PFSK-1 (cell line): Measurements from ENCODE around the gene OR4D2.

Experiments
- POLR2AphosphoS5 ChIP-seq: IDR thresholded peaks from 2 replicates; pipeline ENCODE4 v1.6.1; 2012; ENCODE audit warnings: low read depth, mild to moderate bottlenecking, control low read depth, low read length, moderate library complexity
- TAF1 ChIP-seq: IDR thresholded peaks from 2 replicates; pipeline ENCODE4 v1.6.1; 2012; ENCODE audit warnings: low read length, control low read depth, borderline replicate concordance; ENCODE audit not compliant: insufficient read depth

DNA sequence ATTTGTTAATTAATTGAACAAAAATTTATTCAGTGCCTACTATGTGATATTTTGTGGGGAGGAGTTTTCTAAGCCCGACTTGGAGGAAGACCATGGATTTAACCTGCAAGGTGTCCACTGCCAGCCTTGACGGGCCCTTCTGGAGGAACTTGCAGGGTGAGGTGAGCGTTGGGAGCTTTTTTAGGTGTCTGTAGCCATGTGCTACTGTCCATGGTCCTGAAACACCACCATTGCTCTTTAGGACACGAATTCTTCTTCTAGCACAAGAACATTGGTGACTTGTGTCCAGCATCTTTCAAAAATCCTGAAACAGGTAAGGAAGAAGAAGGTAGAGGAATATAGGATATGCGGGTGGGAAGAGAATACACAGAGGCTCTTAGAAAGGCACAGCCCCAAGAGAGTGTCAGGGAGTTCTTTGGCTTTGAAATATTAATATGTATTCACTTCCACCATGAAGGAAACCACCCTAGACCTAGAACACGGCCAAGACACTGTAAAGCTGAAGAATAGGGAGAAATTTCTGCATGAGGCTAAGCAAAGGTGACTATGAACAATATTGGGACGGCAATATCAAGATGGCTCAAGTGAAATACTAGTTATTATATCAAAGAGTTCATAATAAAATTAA lies 46.5 kb upstream of the OR4D2 start:
- no peak for TF ChIP-seq POLR2AphosphoS5
- TF ChIP-seq TAF1 = no peak
